H1 (cell line): ENCODE data around the gene PRKCZ. TPM values are rescaled to one million over a fixed set of nuclear protein-coding genes. Genes with fewer than 3 reads are reported as not detected.

Experiments
- CTCF ChIA-PET: fragments of 300-600 bp; sonication (Branson Sonifier 250); formaldehyde crosslinking; loops from one replicate; lab custom pipeline; 2021; ENCODE audit not compliant: partially characterized antibody; lab: Charles Lee
- POLR2A ChIA-PET: fragments of 300-600 bp; sonication (Branson Sonifier 250); formaldehyde crosslinking; loops from one replicate; lab custom pipeline; 2021; ENCODE audit warnings: inconsistent platforms; ENCODE audit not compliant: partially characterized antibody; lab: Charles Lee
- DNase-seq, 2 experiments: peaks; one replicate each; pipeline versions ENCODE4 v3.0.0 to v3.0.0-alpha.2; 2010 to 2022; ENCODE audit warnings: low spot score in 2 of 2, low read depth in 1 of 2, mixed read lengths in 1 of 2
- FAIRE-seq: peaks from 2 replicates; lab custom pipeline; 2011; peaks lifted over from hg19 to GRCh38; lab: Jason Lieb, UNC
- H2AFZ ChIP-seq: 2 replicates; pipeline ENCODE4 v1.8.1; 2012; ENCODE audit warnings: low read length, inconsistent platforms
- H2AK5ac ChIP-seq: 2 replicates; pipeline ENCODE4 v1.6.1; 2013; ENCODE audit warnings: low read depth, low read length
- H2BK120ac ChIP-seq: replicated peaks from 2 replicates; pipeline ENCODE3; 2013; ENCODE audit warnings: low read depth, low read length, inconsistent platforms
- H2BK12ac ChIP-seq: 2 replicates; pipeline ENCODE4 v1.6.1; 2013; ENCODE audit warnings: low read depth, low read length
- H2BK15ac ChIP-seq: 2 replicates; pipeline ENCODE4 v1.6.1; 2013; ENCODE audit warnings: low read length
- H2BK20ac ChIP-seq: 2 replicates; pipeline ENCODE4 v1.6.1; 2013; ENCODE audit warnings: low read length
- H2BK5ac ChIP-seq: 2 replicates; pipeline ENCODE4 v1.6.1; 2013; ENCODE audit warnings: low read depth, low read length
- H3K14ac ChIP-seq: 2 replicates; pipeline ENCODE4 v1.6.1; 2013; ENCODE audit warnings: inconsistent platforms; ENCODE audit not compliant: insufficient read length
- H3K18ac ChIP-seq: 2 replicates; pipeline ENCODE4 v1.6.1; 2013; ENCODE audit warnings: low read length; ENCODE audit errors: extremely low read depth
- H3K23ac ChIP-seq: 2 replicates; pipeline ENCODE4 v1.6.1; 2013; ENCODE audit warnings: inconsistent platforms; ENCODE audit not compliant: insufficient read length
- H3K23me2 ChIP-seq: 2 replicates; pipeline ENCODE4 v1.6.1; 2013; ENCODE audit warnings: low read depth, low read length
- H3K27ac ChIP-seq: 2 replicates; pipeline ENCODE4 v1.6.1; 2011; ENCODE audit warnings: low read depth, low read length, inconsistent platforms
- H3K27me3 ChIP-seq, 4 experiments: replicated peaks in 1 of 4; 1 replicate in 1 of 4; 2 replicates in 3 of 4; pipeline versions ENCODE4 v1.6.1 to v1.8.1; 2011 to 2013; ENCODE audit warnings: low read length in 3 of 4, mild to moderate bottlenecking in 3 of 4, inconsistent platforms in 2 of 4, mixed read lengths in 2 of 4, moderate library complexity in 1 of 4; ENCODE audit not compliant: control insufficient read depth in 3 of 4, insufficient read depth in 3 of 4; ENCODE audit errors: extremely low read depth in 1 of 4
- H3K36me3 ChIP-seq, 4 experiments: 2 replicates each; pipeline versions ENCODE4 v1.6.1 to v1.8.1; 2011 to 2013; ENCODE audit warnings: mild to moderate bottlenecking in 4 of 4, low read length in 3 of 4, moderate library complexity in 2 of 4, control low read depth in 1 of 4, inconsistent platforms in 1 of 4; ENCODE audit not compliant: insufficient read depth in 4 of 4, control insufficient read depth in 2 of 4
- H3K4ac ChIP-seq: replicated peaks from 2 replicates; pipeline ENCODE3; 2013; ENCODE audit warnings: low read length, low read depth, mixed read lengths, inconsistent platforms; ENCODE audit not compliant: insufficient read length
- H3K4me1 ChIP-seq, 4 experiments: replicated peaks in 1 of 4; 1 replicate in 1 of 4; 2 replicates in 3 of 4; pipeline versions ENCODE4 v1.6.1 to v1.8.1; 2011 to 2013; ENCODE audit warnings: low read length in 3 of 4, inconsistent platforms in 2 of 4, mixed read lengths in 1 of 4; ENCODE audit not compliant: insufficient read depth in 4 of 4, control insufficient read depth in 3 of 4
- H3K4me2 ChIP-seq, 2 experiments: 2 replicates each; pipeline versions ENCODE4 v1.6.1 to v1.8.1; 2011 to 2013; ENCODE audit warnings: low read depth in 2 of 2, low read length in 2 of 2, control low read depth in 1 of 2, inconsistent platforms in 1 of 2, mild to moderate bottlenecking in 1 of 2; ENCODE audit not compliant: insufficient read depth in 1 of 2
- H3K4me3 ChIP-seq, 4 experiments: fragments of 200-600, 300-600 bp in 1 of 4; sonication (generic), shearing (Covaris generic), sonication (Bioruptor Twin) in 1 of 4; 2 replicates each; pipeline versions ENCODE4 v1.5.1 to v1.8.1; 2011 to 2016; ENCODE audit warnings: low read length in 4 of 4, low read depth in 3 of 4, control low read depth in 2 of 4, inconsistent platforms in 2 of 4, mild to moderate bottlenecking in 2 of 4, mixed read lengths in 1 of 4, moderate library complexity in 1 of 4; ENCODE audit not compliant: insufficient read depth in 2 of 4; ENCODE audit errors: extremely low read depth in 1 of 4
- H3K56ac ChIP-seq: replicated peaks from 2 replicates; pipeline ENCODE3; 2013; ENCODE audit warnings: low read depth, mild to moderate bottlenecking, mixed read lengths, low read length, inconsistent platforms; ENCODE audit not compliant: insufficient read length
- H3K79me1 ChIP-seq: 2 replicates; pipeline ENCODE4 v1.6.1; 2013; ENCODE audit warnings: low read depth, low read length, control low read depth
- H3K79me2 ChIP-seq, 2 experiments: 2 replicates each; pipeline versions ENCODE4 v1.6.1 to v1.8.1; 2012 to 2013; ENCODE audit warnings: low read length in 2 of 2, mild to moderate bottlenecking in 2 of 2, inconsistent platforms in 1 of 2; ENCODE audit not compliant: insufficient read depth in 2 of 2, control insufficient read depth in 1 of 2
- H3K9ac ChIP-seq, 4 experiments: replicated peaks in 1 of 4; 1 replicate in 1 of 4; 2 replicates in 3 of 4; pipeline versions ENCODE4 v1.6.1 to v1.8.1; 2011 to 2013; ENCODE audit warnings: low read depth in 3 of 4, low read length in 3 of 4, control low read depth in 2 of 4, mild to moderate bottlenecking in 2 of 4, moderate library complexity in 2 of 4, inconsistent platforms in 1 of 4; ENCODE audit errors: extremely low read depth in 1 of 4
- H3K9me3 ChIP-seq, 2 experiments: 2 replicates each; pipeline versions ENCODE4 v1.6.1 to v1.8.1; 2012 to 2013; ENCODE audit warnings: mild to moderate bottlenecking in 2 of 2, moderate library complexity in 2 of 2, control low read depth in 1 of 2, inconsistent platforms in 1 of 2, low read depth in 1 of 2, low read length in 1 of 2, mixed read lengths in 1 of 2; ENCODE audit not compliant: insufficient read depth in 2 of 2
- H4K20me1 ChIP-seq, 2 experiments: replicated peaks in 1 of 2; 2 replicates each; pipeline versions ENCODE3 to v1.8.1; 2011 to 2013; ENCODE audit warnings: inconsistent platforms in 2 of 2, low read length in 2 of 2, mild to moderate bottlenecking in 1 of 2; ENCODE audit not compliant: insufficient read depth in 2 of 2, control insufficient read depth in 1 of 2
- H4K5ac ChIP-seq: 2 replicates; pipeline ENCODE4 v1.6.1; 2013; ENCODE audit warnings: low read length, low read depth, mixed read lengths, inconsistent platforms; ENCODE audit not compliant: insufficient read length
- H4K8ac ChIP-seq: 2 replicates; pipeline ENCODE4 v1.8.0; 2013; ENCODE audit warnings: mild to moderate bottlenecking, moderate library complexity, low read length, inconsistent platforms; ENCODE audit not compliant: insufficient read depth; ENCODE audit errors: extremely low read depth
- H4K91ac ChIP-seq: replicated peaks from 2 replicates; pipeline ENCODE3; 2013; ENCODE audit warnings: low read length, mixed read lengths, inconsistent platforms; ENCODE audit not compliant: insufficient read length
- GABPA ChIP-seq: IDR thresholded peaks from 2 replicates; pipeline ENCODE4 v1.6.1; 2011; ENCODE audit warnings: mild to moderate bottlenecking, low read length, moderate library complexity, borderline replicate concordance; ENCODE audit not compliant: insufficient read depth
- KDM4A ChIP-seq: IDR thresholded peaks from one replicate; pipeline ENCODE4 v1.7.1; 2012; ENCODE audit warnings: low read depth, mild to moderate bottlenecking, moderate library complexity, low read length, inconsistent platforms; ENCODE audit not compliant: severe bottlenecking
- MAX ChIP-seq: IDR thresholded peaks from 2 replicates; pipeline ENCODE4 v1.6.1; 2012; ENCODE audit warnings: inconsistent platforms
- WGBS, 2 experiments: shearing (Covaris generic) in 1 of 2; methylation state at CpG; one replicate each; pipeline versions ENCODE4 v1.1.6 to v1.1.7; 2013 to 2015; ENCODE audit warnings: low lambda C conversion rate in 2 of 2, mixed read lengths in 2 of 2, inconsistent platforms in 1 of 2, low coverage in 1 of 2, missing lambda C conversion rate in 1 of 2; ENCODE audit not compliant: insufficient replicate concordance in 2 of 2, insufficient coverage in 1 of 2, insufficient read length in 1 of 2; ENCODE audit errors: extremely low coverage in 1 of 2, missing lambda C conversion rate in 1 of 2; 5-methylcytosine and 5-hydroxymethylcytosine counted together
- polyA plus RNA-seq, 7 experiments: library from polyadenylated mRNA; depleted of rRNA in 3 of 7; stranded (reverse) in 5 of 7; unstranded in 2 of 7; fragments of >200 nt in 5 of 7; fragments of 200-250 nt in 2 of 7; gene quantifications; 1 replicate in 5 of 7; 2 replicates in 1 of 7; 4 replicates in 1 of 7; pipeline versions ENCODE4 v1.2.1 to v1.2.3, GENCODE V29; 2011 to 2013; ENCODE audit warnings: missing spikeins in 2 of 7, mixed read lengths in 2 of 7
- total RNA-seq: library from RNA; stranded (reverse); fragmentation: NEBNext Ultra II Directional; extraction: Animal tissue kit (Norgen Biotek cat#: 25700); gene quantifications from 2 replicates; pipeline ENCODE4 v1.2.1, GENCODE V29; 2021

PRKCZ gene
- total and polyA plus RNA-seq, 2 of the 8 experiments (the other 6 are each of a cell fraction or from before 2014, with no cell fraction given): 37.4 to 45.1 TPM

GRCh38 chr1:2226525-2227345 is 176.5 kb downstream of the PRKCZ start:
- Histone ChIP-seq H3K18ac (no peak overlapping the region; the same call in none of the 2 replicates), H4K5ac (peak overlapping the region; percentile 29), H3K36me3 (no peaks in the 10 kb centered on the region), H3K4me1 (peaks cover 0 to 28% (median 21%) of the 10 kb centered on the region in 4 experiments; a peak in 6 of 7 replicates), H3K14ac (no peak overlapping the region), H4K20me1 (peaks cover 23 to 30% of the 10 kb centered on the region in 2 experiments), H3K9ac (peak overlapping the region; percentile 4 to 78 (median 68); a peak in 5 of 7 replicates), H3K9me3 (no peaks in the 10 kb centered on the region), H3K23ac (no peak overlapping the region), H2AFZ (no peak overlapping the region), H4K91ac (peak overlapping the region; percentile 93), H3K56ac (peak overlapping the region; percentile 86), H2BK5ac (0 out of 2 replicates have a peak overlapping the region, but pooled peaks have one; percentile 94), H2BK15ac (no peak overlapping the region), H3K79me2 (peaks cover 22 to 32% of the 10 kb centered on the region in 2 experiments), H3K4me3 (peak overlapping the region; percentile 59 to 78 (median 64)), H2BK12ac (peak overlapping the region; percentile 50; the same call in 1 of the 2 replicates), H3K27ac (peak overlapping the region; percentile 81; the same call in 1 of the 2 replicates), H2BK120ac (no peak overlapping the region), H3K79me1 (peaks cover 6% of the 10 kb centered on the region), H3K27me3 (no peaks in the 10 kb centered on the region), H2BK20ac (no peak overlapping the region), H3K4me2 (peak overlapping the region; percentile 84 to 92), H4K8ac (peak overlapping the region; percentile 95), H2AK5ac (peak overlapping the region; percentile 97; the same call in 1 of the 2 replicates), H3K23me2 (peaks cover 29% of the 10 kb centered on the region), H3K4ac (peak overlapping the region; percentile 57)
- ChIA-PET POLR2A (interaction anchor here (1.0 to 1.9 kb wide), 4 partner anchors 9 to 23 kb away, joined by 3 to 6 read pairs (median 4); no protein-coding TSS in a partner anchor), CTCF (interaction anchor here (0.7 to 3.2 kb wide), 4 partner anchors 30 to 155 kb away, joined by 3 to 13 read pairs (median 5); partner anchors contain the start of gene FAAP20)
- no peak for FAIRE-seq
- TF ChIP-seq MAX (no peak), GABPA (peak; percentile 23; the same call in 1 of the 2 replicates), KDM4A (peak; percentile 29)
- 33% methylated on average over 20 of the region's 73 CpGs; no CpG with 5 or more reads in 1 of the 2 experiments for WGBS, 2 experiments
- DNase-seq: peak in 1 of 2 experiments; percentile 70
